ENCODE results near the gene AGFG2.

Gene AGFG2

GRCh38 chr7:100583132-100584053 is 44.4 kb downstream of the AGFG2 start:
- DNase-seq: peak in 20 of 58 donors; percentile 6 to 54 (median 23)

- DNase-seq: no peak
Observed at GRCh38 chr7:100584054-100584682, 45.2 kb downstream of the AGFG2 start.

- DNase-seq: peak in 1 of 58 donors; percentile 8
Observed at GRCh38 chr7:100584683-100585510, 45.9 kb downstream of the AGFG2 start.

GRCh38 chr7:100585511-100586265 is 46.7 kb downstream of the AGFG2 start, which contains the start of gene LRCH4:
Gene LRCH4, minus strand, starts transcription at chr7:100586129. Its CDS starts 29 bp downstream, at chr7:100586100.
- peak in 10 of 58 donors; percentile 47 to 76 (median 66) for DNase-seq

GRCh38 chr7:100586266-100587025 is 47.4 kb downstream of the AGFG2 start, which contains the start of gene FBXO24:
Gene FBXO24, plus strand, starts transcription at chr7:100586328. Its CDS starts 298 bp downstream, at chr7:100586626.
- peak; percentile 95 to 100 (median 100) for DNase-seq

GRCh38 chr7:100588438-100588837 is 49.4 kb downstream of the AGFG2 start:
- DNase-seq: no peak

GRCh38 chr7:100589341-100589947 is 50.4 kb downstream of the AGFG2 start:
- DNase-seq: no peak

- DNase-seq: no peak
Observed at GRCh38 chr7:100590077-100590737, 51.2 kb downstream of the AGFG2 start.

- DNase-seq: no peak
Observed at GRCh38 chr7:100591596-100591995, 52.6 kb downstream of the AGFG2 start.

GRCh38 chr7:100595188-100595587 is 56.2 kb downstream of the AGFG2 start:
- no peak for DNase-seq

GRCh38 chr7:100598425-100598824 is 59.4 kb downstream of the AGFG2 start:
- DNase-seq: no peak

- DNase-seq: no peak
Observed at GRCh38 chr7:100599911-100600729, 61.1 kb downstream of the AGFG2 start.

GRCh38 chr7:100600730-100601038 is 61.7 kb downstream of the AGFG2 start:
- no peak for DNase-seq

GRCh38 chr7:100602889-100603725 is 64.1 kb downstream of the AGFG2 start:
- no peak for DNase-seq

GRCh38 chr7:100603726-100604027 is 64.7 kb downstream of the AGFG2 start:
- DNase-seq: no peak

- DNase-seq: peak in 35 of 58 donors; percentile 7 to 54 (median 31)
Observed at GRCh38 chr7:100604028-100604975, 65.3 kb downstream of the AGFG2 start.
